ENCODE data around the gene PGR.

DNA sequence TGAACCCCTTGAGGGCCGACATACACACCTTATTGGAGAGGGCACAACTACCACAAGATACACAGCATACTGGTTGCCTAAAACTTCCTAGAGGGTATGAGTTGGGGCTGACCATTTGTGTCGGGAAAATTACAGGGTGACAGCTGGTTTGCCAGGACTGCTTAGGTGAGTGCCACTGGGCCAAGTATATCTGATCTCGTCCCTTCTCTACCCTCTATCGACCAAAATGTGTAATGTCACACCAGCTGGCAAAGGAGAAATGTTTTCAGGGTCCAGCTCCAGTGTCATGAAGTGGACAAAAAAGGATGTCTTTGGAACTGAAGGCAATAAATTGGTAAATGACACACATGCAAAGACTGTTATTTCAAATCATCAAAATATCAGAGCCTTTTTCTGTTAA lies 126.1 kb downstream of the PGR start:
- TF ChIP-seq, protein P1, sequence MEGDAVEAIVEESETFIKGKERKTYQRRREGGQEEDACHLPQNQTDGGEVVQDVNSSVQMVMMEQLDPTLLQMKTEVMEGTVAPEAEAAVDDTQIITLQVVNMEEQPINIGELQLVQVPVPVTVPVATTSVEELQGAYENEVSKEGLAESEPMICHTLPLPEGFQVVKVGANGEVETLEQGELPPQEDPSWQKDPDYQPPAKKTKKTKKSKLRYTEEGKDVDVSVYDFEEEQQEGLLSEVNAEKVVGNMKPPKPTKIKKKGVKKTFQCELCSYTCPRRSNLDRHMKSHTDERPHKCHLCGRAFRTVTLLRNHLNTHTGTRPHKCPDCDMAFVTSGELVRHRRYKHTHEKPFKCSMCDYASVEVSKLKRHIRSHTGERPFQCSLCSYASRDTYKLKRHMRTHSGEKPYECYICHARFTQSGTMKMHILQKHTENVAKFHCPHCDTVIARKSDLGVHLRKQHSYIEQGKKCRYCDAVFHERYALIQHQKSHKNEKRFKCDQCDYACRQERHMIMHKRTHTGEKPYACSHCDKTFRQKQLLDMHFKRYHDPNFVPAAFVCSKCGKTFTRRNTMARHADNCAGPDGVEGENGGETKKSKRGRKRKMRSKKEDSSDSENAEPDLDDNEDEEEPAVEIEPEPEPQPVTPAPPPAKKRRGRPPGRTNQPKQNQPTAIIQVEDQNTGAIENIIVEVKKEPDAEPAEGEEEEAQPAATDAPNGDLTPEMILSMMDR (IDR thresholded peaks at IDR 0.05 in 4 of 5, conservative IDR thresholded peaks at IDR 0.05 in 1 of 5) = no peak
- no peak for TF ChIP-seq POLR2A (IDR thresholded peaks at IDR 0.05)

Measured in gastrocnemius medialis (tissue), 4 donors.